CD8-positive, alpha-beta memory T cell (primary cell): Measurements from ENCODE around the gene MLLT3. TPM values are rescaled to one million over a fixed set of nuclear protein-coding genes. Genes with fewer than 3 reads are reported as not detected.

Experiments used
- CTCF ChIA-PET: fragments of 350-600 bp; sonication (Branson Sonifier 250); formaldehyde crosslinking; loops from one replicate; lab custom pipeline; 2021; ENCODE audit warnings: antibody characterized with exemption; lab: Charles Lee
- POLR2A ChIA-PET: fragments of 350-600 bp; sonication (Branson Sonifier 250); formaldehyde crosslinking; loops from one replicate; lab custom pipeline; 2021; ENCODE audit warnings: antibody characterized with exemption; lab: Charles Lee
- DNase-seq, 5 donors: peaks; one replicate each; pipeline versions ENCODE4 v3.0.0 to v3.0.0-alpha.2; 2020 to 2022; ENCODE audit warnings: mixed read lengths in 1 of 5
- H3K27ac ChIP-seq: one replicate; pipeline ENCODE4 v1.7.0; 2013; ENCODE audit warnings: low read depth, mild to moderate bottlenecking, low read length, moderate library complexity
- H3K27me3 ChIP-seq: 2 replicates; pipeline ENCODE4 v1.7.0; 2013; ENCODE audit warnings: low read length, mild to moderate bottlenecking; ENCODE audit not compliant: insufficient read depth, poor library complexity, severe bottlenecking
- H3K36me3 ChIP-seq: 2 replicates; pipeline ENCODE4 v1.7.0; 2013; ENCODE audit warnings: mild to moderate bottlenecking, low read length, moderate library complexity; ENCODE audit not compliant: insufficient read depth
- H3K4me1 ChIP-seq: 2 replicates; pipeline ENCODE4 v1.7.0; 2013; ENCODE audit warnings: mild to moderate bottlenecking, low read length, moderate library complexity; ENCODE audit not compliant: insufficient read depth
- H3K4me3 ChIP-seq: 2 replicates; pipeline ENCODE4 v1.7.0; 2013; ENCODE audit warnings: mild to moderate bottlenecking, low read length
- H3K9me3 ChIP-seq: 2 replicates; pipeline ENCODE4 v1.7.0; 2013; ENCODE audit warnings: mild to moderate bottlenecking, low read length
- H3K27ac Mint-ChIP-seq, 8 donors: one replicate each; pipeline ENCODE4 v1.8.0; 2020 to 2021; ENCODE audit warnings: mixed read lengths in 8 of 8, mild to moderate bottlenecking in 6 of 8, inconsistent platforms in 3 of 8, moderate library complexity in 3 of 8
- H3K27me3 Mint-ChIP-seq, 2 donors: one replicate each; pipeline ENCODE4 v1.8.0; 2020 to 2021; ENCODE audit warnings: mixed read lengths in 2 of 2, mild to moderate bottlenecking in 1 of 2, moderate library complexity in 1 of 2
- H3K36me3 Mint-ChIP-seq, 3 donors: one replicate each; pipeline ENCODE4 v1.8.0; 2020 to 2021; ENCODE audit warnings: mixed read lengths in 3 of 3, inconsistent platforms in 1 of 3, mild to moderate bottlenecking in 1 of 3
- H3K4me1 Mint-ChIP-seq, 3 donors: one replicate each; pipeline ENCODE4 v1.8.0; 2020 to 2021; ENCODE audit warnings: mixed read lengths in 3 of 3, inconsistent platforms in 1 of 3, mild to moderate bottlenecking in 1 of 3
- H3K4me3 Mint-ChIP-seq, 7 donors: one replicate each; pipeline ENCODE4 v1.8.0; 2020 to 2021; ENCODE audit warnings: mixed read lengths in 7 of 7, mild to moderate bottlenecking in 6 of 7, moderate library complexity in 4 of 7, inconsistent platforms in 2 of 7
- H3K9me3 Mint-ChIP-seq, 5 donors: one replicate each; pipeline ENCODE4 v1.8.0; 2020 to 2022; ENCODE audit warnings: mixed read lengths in 5 of 5, mild to moderate bottlenecking in 3 of 5, moderate library complexity in 2 of 5, inconsistent platforms in 1 of 5
- polyA plus RNA-seq: library from polyadenylated mRNA; unstranded; fragments of 300-500 nt; fragmentation: Illumina TruSeq; gene quantifications from one replicate; pipeline ENCODE4 v1.2.3, GENCODE V29; 2021
- total RNA-seq, 2 experiments: library from RNA; stranded (reverse); gene quantifications; one replicate each; pipeline ENCODE4 v1.2.3, GENCODE V29; 2021

The MLLT3 gene
- total and polyA plus RNA-seq, 3 experiments from 2014 or later: 24.6 to 37.0 (median 36.8) TPM

GRCh38 chr9:20494035-20494434 is 128.3 kb downstream of the MLLT3 start:
- Mint-ChIP-seq H3K27me3 (no peaks in the 10 kb centered on the region), H3K4me3 (no peak overlapping the region), H3K27ac (no peak overlapping the region), H3K4me1 (peaks cover 47 to 85% (median 69%) of the 10 kb centered on the region in 3 donors), H3K36me3 (peaks cover 1 to 5% (median 3%) of the 10 kb centered on the region in 3 donors), H3K9me3 (no peaks in the 10 kb centered on the region)
- Histone ChIP-seq H3K9me3 (no peaks in the 10 kb centered on the region), H3K4me3 (no peak overlapping the region), H3K27me3 (no peaks in the 10 kb centered on the region), H3K36me3 (no peaks in the 10 kb centered on the region), H3K4me1 (peaks cover 10% of the 10 kb centered on the region), H3K27ac (no peak overlapping the region)
- CTCF ChIA-PET: no interaction called here
- DNase-seq: no peak
- POLR2A ChIA-PET: no interaction called here

GRCh38 chr9:20492772-20493171 is 129.5 kb downstream of the MLLT3 start:
- H3K27ac ChIP-seq: no peak overlapping the region
- no peaks in the 10 kb centered on the region for H3K27me3 Mint-ChIP-seq
- no peaks in the 10 kb centered on the region for H3K9me3 ChIP-seq
- H3K4me1 Mint-ChIP-seq: peaks cover 46 to 87% (median 69%) of the 10 kb centered on the region in 3 donors
- H3K36me3 ChIP-seq: no peaks in the 10 kb centered on the region
- no peaks in the 10 kb centered on the region for H3K27me3 ChIP-seq
- no peaks in the 10 kb centered on the region for H3K9me3 Mint-ChIP-seq
- CTCF ChIA-PET: no interaction called here
- POLR2A ChIA-PET: no interaction called here
- H3K4me3 ChIP-seq: no peak overlapping the region
- no peak overlapping the region for H3K27ac Mint-ChIP-seq
- DNase-seq: no peak
- no peaks in the 10 kb centered on the region for H3K36me3 Mint-ChIP-seq
- peaks cover 13% of the 10 kb centered on the region for H3K4me1 ChIP-seq
- no peak overlapping the region for H3K4me3 Mint-ChIP-seq

GRCh38 chr9:20491612-20492011 is 130.7 kb downstream of the MLLT3 start:
- Histone ChIP-seq H3K4me1 (peaks cover 10% of the 10 kb centered on the region), H3K9me3 (no peaks in the 10 kb centered on the region), H3K27me3 (no peaks in the 10 kb centered on the region), H3K36me3 (no peaks in the 10 kb centered on the region), H3K27ac (no peak overlapping the region), H3K4me3 (no peak overlapping the region)
- no peaks in the 10 kb centered on the region for H3K36me3 Mint-ChIP-seq
- no peak overlapping the region for H3K27ac Mint-ChIP-seq
- DNase-seq: no peak
- CTCF ChIA-PET: no interaction called here
- H3K4me3 Mint-ChIP-seq: no peak overlapping the region
- POLR2A ChIA-PET: no interaction called here
- no peaks in the 10 kb centered on the region for H3K27me3 Mint-ChIP-seq
- peaks cover 39 to 87% (median 69%) of the 10 kb centered on the region in 3 donors for H3K4me1 Mint-ChIP-seq
- no peaks in the 10 kb centered on the region for H3K9me3 Mint-ChIP-seq

- Histone ChIP-seq H3K36me3 (no peaks in the 10 kb centered on the region), H3K27me3 (no peaks in the 10 kb centered on the region), H3K27ac (no peak overlapping the region), H3K4me1 (peaks cover 5% of the 10 kb centered on the region), H3K9me3 (no peaks in the 10 kb centered on the region), H3K4me3 (no peak overlapping the region)
- no peaks in the 10 kb centered on the region for H3K27me3 Mint-ChIP-seq
- H3K4me3 Mint-ChIP-seq: no peak overlapping the region
- H3K4me1 Mint-ChIP-seq: peaks cover 38 to 82% (median 64%) of the 10 kb centered on the region in 3 donors
- no peak overlapping the region for H3K27ac Mint-ChIP-seq
- ChIA-PET POLR2A (no interaction called here), CTCF (no interaction called here)
- H3K9me3 Mint-ChIP-seq: no peaks in the 10 kb centered on the region
- DNase-seq: no peak
- H3K36me3 Mint-ChIP-seq: no peaks in the 10 kb centered on the region
Measured at GRCh38 chr9:20490246-20490834, 132.0 kb downstream of the MLLT3 start.

GRCh38 chr9:20488691-20489090 is 133.6 kb downstream of the MLLT3 start:
- Histone ChIP-seq H3K9me3 (no peaks in the 10 kb centered on the region), H3K4me3 (no peak overlapping the region), H3K36me3 (no peaks in the 10 kb centered on the region), H3K27ac (no peak overlapping the region), H3K4me1 (peaks cover 5% of the 10 kb centered on the region), H3K27me3 (no peaks in the 10 kb centered on the region)
- Mint-ChIP-seq H3K9me3 (no peaks in the 10 kb centered on the region), H3K4me1 (peaks cover 34 to 75% (median 61%) of the 10 kb centered on the region in 3 donors), H3K27me3 (no peaks in the 10 kb centered on the region), H3K4me3 (no peak overlapping the region), H3K36me3 (no peaks in the 10 kb centered on the region), H3K27ac (no peak overlapping the region)
- ChIA-PET CTCF (no interaction called here), POLR2A (no interaction called here)
- no peak for DNase-seq

- H3K36me3 ChIP-seq: no peaks in the 10 kb centered on the region
- DNase-seq: no peak
- Mint-ChIP-seq H3K4me1 (peaks cover 38 to 72% (median 60%) of the 10 kb centered on the region in 3 donors), H3K27me3 (no peaks in the 10 kb centered on the region), H3K27ac (peak overlapping the region in 1 of 8 donors; percentile 44), H3K4me3 (no peak overlapping the region), H3K9me3 (no peaks in the 10 kb centered on the region), H3K36me3 (no peaks in the 10 kb centered on the region)
- H3K9me3 ChIP-seq: no peaks in the 10 kb centered on the region
- peaks cover 5% of the 10 kb centered on the region for H3K4me1 ChIP-seq
- H3K27ac ChIP-seq: no peak overlapping the region
- no peak overlapping the region for H3K4me3 ChIP-seq
- ChIA-PET POLR2A (no interaction called here), CTCF (no interaction called here)
- no peaks in the 10 kb centered on the region for H3K27me3 ChIP-seq
Measured at GRCh38 chr9:20486552-20486951, 135.7 kb downstream of the MLLT3 start.

GRCh38 chr9:20481437-20481836 is 140.9 kb downstream of the MLLT3 start:
- H3K9me3 Mint-ChIP-seq: no peaks in the 10 kb centered on the region
- no peaks in the 10 kb centered on the region for H3K4me1 ChIP-seq
- no peaks in the 10 kb centered on the region for H3K36me3 ChIP-seq
- H3K27ac ChIP-seq: no peak overlapping the region
- no peak overlapping the region for H3K4me3 ChIP-seq
- H3K4me1 Mint-ChIP-seq: peaks cover 35 to 65% (median 45%) of the 10 kb centered on the region in 3 donors
- H3K36me3 Mint-ChIP-seq: no peaks in the 10 kb centered on the region
- no peaks in the 10 kb centered on the region for H3K9me3 ChIP-seq
- no peak overlapping the region for H3K27ac Mint-ChIP-seq
- DNase-seq: no peak
- H3K27me3 Mint-ChIP-seq: no peaks in the 10 kb centered on the region
- H3K4me3 Mint-ChIP-seq: peak overlapping the region in 1 of 7 donors; percentile 13
- CTCF ChIA-PET: no interaction called here
- POLR2A ChIA-PET: no interaction called here
- no peaks in the 10 kb centered on the region for H3K27me3 ChIP-seq

GRCh38 chr9:20480249-20480648 is 142.1 kb downstream of the MLLT3 start:
- H3K4me1 Mint-ChIP-seq: peaks cover 32 to 68% (median 47%) of the 10 kb centered on the region in 3 donors
- H3K27ac ChIP-seq: no peak overlapping the region
- H3K27me3 Mint-ChIP-seq: no peaks in the 10 kb centered on the region
- no peak overlapping the region for H3K4me3 Mint-ChIP-seq
- no peaks in the 10 kb centered on the region for H3K36me3 Mint-ChIP-seq
- H3K4me1 ChIP-seq: no peaks in the 10 kb centered on the region
- no peaks in the 10 kb centered on the region for H3K9me3 ChIP-seq
- H3K4me3 ChIP-seq: no peak overlapping the region
- H3K9me3 Mint-ChIP-seq: no peaks in the 10 kb centered on the region
- no peaks in the 10 kb centered on the region for H3K27me3 ChIP-seq
- no peak overlapping the region for H3K27ac Mint-ChIP-seq
- POLR2A ChIA-PET: no interaction called here
- CTCF ChIA-PET: no interaction called here
- H3K36me3 ChIP-seq: no peaks in the 10 kb centered on the region
- DNase-seq: no peak
